Endodermal cell (in vitro differentiated cells): ENCODE data around the gene IL11. TPM values are rescaled to one million over a fixed set of nuclear protein-coding genes. Genes with fewer than 3 reads are reported as not detected.

Experiments used
- DNase-seq: peaks from one replicate; pipeline ENCODE4 v3.0.0-alpha.2; 2017
- H3K27ac ChIP-seq: 2 replicates; pipeline ENCODE4 v1.5.1; 2013; ENCODE audit warnings: mild to moderate bottlenecking, low read depth, low read length, moderate library complexity
- H3K27me3 ChIP-seq: 2 replicates; pipeline ENCODE4 v1.6.1; 2013; ENCODE audit warnings: mild to moderate bottlenecking, low read length, moderate library complexity; ENCODE audit not compliant: insufficient read depth, control insufficient read depth, poor library complexity, severe bottlenecking
- H3K36me3 ChIP-seq: 2 replicates; pipeline ENCODE4 v1.7.0; 2013; ENCODE audit warnings: mild to moderate bottlenecking, low read length, moderate library complexity; ENCODE audit not compliant: control insufficient read depth, insufficient read depth
- H3K4me1 ChIP-seq: one replicate; pipeline ENCODE4 v1.7.0; 2013; ENCODE audit warnings: low read length; ENCODE audit not compliant: control insufficient read depth, insufficient read depth
- H3K4me3 ChIP-seq: 2 replicates; pipeline ENCODE4 v1.5.1; 2013; ENCODE audit warnings: mild to moderate bottlenecking, low read length, moderate library complexity
- H3K9ac ChIP-seq: 2 replicates; pipeline ENCODE4 v1.6.1; 2013; ENCODE audit warnings: mild to moderate bottlenecking, low read length, moderate library complexity; ENCODE audit not compliant: poor library complexity, severe bottlenecking; ENCODE audit errors: extremely low read depth
- H3K9me3 ChIP-seq: 2 replicates; pipeline ENCODE4 v1.6.1; 2013; ENCODE audit warnings: mild to moderate bottlenecking, low read length, moderate library complexity; ENCODE audit not compliant: control insufficient read depth
- H3K27ac Mint-ChIP-seq: 2 replicates; pipeline ENCODE4 v1.8.0; 2020; ENCODE audit warnings: mixed read lengths
- H3K27me3 Mint-ChIP-seq: 2 replicates; pipeline ENCODE4 v1.8.0; 2021; ENCODE audit warnings: mild to moderate bottlenecking, mixed read lengths; ENCODE audit not compliant: insufficient read depth
- H3K36me3 Mint-ChIP-seq: 2 replicates; pipeline ENCODE4 v1.8.0; 2020; ENCODE audit warnings: low read depth, mixed read lengths
- H3K4me1 Mint-ChIP-seq: 2 replicates; pipeline ENCODE4 v1.8.0; 2020; ENCODE audit warnings: mixed read lengths
- H3K4me3 Mint-ChIP-seq: 2 replicates; pipeline ENCODE4 v1.8.0; 2020; ENCODE audit warnings: mild to moderate bottlenecking, moderate library complexity, mixed read lengths
- H3K9me3 Mint-ChIP-seq: 2 replicates; pipeline ENCODE4 v1.8.0; 2020; ENCODE audit warnings: mild to moderate bottlenecking, mixed read lengths
- WGBS, 2 experiments: methylation state at CpG; one replicate each; pipeline versions ENCODE4 v1.1.5 to v1.1.7; 2013; ENCODE audit warnings: missing lambda C conversion rate in 2 of 2, mixed read lengths in 1 of 2; ENCODE audit not compliant: insufficient coverage in 1 of 2, insufficient read length in 1 of 2; 5-methylcytosine and 5-hydroxymethylcytosine counted together
- total RNA-seq, 2 donors: library from RNA; stranded (reverse); fragmentation: NEBNext Ultra II Directional in 1 of 2; extraction: Animal tissue kit (Norgen Biotek cat#: 25700) in 1 of 2; gene quantifications; 2 replicates in 1 of 2; 3 replicates in 1 of 2; pipeline ENCODE4 v1.2.1, GENCODE V29; 2021
- TF ChIP-seq, protein P1 (sequence below): fragments of 200-600 bp; sonication (generic); conservative IDR thresholded peaks from 2 replicates; pipeline ENCODE4 v1.5.0; 2021; ENCODE audit warnings: antibody characterized with exemption, mild to moderate bottlenecking

The IL11 gene
- total RNA-seq, 2 donors from 2014 or later: 0.91 to 1.7 TPM

DNA sequence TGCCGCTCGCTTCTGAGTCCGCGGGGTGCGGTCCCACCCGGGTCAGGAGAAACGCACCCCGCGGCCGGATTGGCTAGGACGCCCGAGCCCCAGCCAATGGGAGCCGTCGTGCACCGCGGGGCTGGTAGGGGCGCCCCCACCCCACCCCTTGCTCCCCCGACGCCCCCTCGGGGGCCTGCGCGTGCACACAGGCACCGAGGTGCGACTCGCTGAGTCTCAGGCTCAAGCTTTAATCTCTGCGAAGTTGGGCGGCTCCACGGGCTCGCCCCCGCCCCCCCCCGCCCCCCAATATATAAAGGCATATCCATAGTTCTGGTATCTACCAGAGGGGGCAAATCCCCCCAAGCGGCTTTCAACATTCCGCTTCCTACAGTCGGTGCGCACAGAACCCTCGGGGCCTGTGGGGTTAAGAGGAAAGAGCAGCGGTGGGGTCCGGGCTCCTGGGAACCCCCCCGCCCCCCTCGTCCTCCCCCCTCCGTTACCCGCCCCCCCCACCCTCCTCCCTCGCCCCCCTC is 15.5 kb downstream of the IL11 start, which contains the start of gene COX6B2:
TSS of gene COX6B2 (minus strand) at position 22 of the 515 bp plus-strand sequence. CDS start 198 bp downstream, outside the sequence.
- H3K4me3 ChIP-seq: peak within 1 kb of the TSS; percentile 76
- WGBS, 2 experiments: 5 to 9% methylated on average over 15 to 27 of the region's 43 CpGs
- H3K27ac Mint-ChIP-seq: no peak within 1 kb of the TSS
- H3K27me3 Mint-ChIP-seq: peaks cover 89% of the 10 kb centered on the region
- no peaks in the 10 kb centered on the region for H3K36me3 ChIP-seq
- H3K4me1 ChIP-seq: no peaks in the 10 kb centered on the region
- H3K4me3 Mint-ChIP-seq: peak within 1 kb of the TSS; percentile 50
- no peak within 1 kb of the TSS for H3K27ac ChIP-seq
- TF ChIP-seq, protein P1, sequence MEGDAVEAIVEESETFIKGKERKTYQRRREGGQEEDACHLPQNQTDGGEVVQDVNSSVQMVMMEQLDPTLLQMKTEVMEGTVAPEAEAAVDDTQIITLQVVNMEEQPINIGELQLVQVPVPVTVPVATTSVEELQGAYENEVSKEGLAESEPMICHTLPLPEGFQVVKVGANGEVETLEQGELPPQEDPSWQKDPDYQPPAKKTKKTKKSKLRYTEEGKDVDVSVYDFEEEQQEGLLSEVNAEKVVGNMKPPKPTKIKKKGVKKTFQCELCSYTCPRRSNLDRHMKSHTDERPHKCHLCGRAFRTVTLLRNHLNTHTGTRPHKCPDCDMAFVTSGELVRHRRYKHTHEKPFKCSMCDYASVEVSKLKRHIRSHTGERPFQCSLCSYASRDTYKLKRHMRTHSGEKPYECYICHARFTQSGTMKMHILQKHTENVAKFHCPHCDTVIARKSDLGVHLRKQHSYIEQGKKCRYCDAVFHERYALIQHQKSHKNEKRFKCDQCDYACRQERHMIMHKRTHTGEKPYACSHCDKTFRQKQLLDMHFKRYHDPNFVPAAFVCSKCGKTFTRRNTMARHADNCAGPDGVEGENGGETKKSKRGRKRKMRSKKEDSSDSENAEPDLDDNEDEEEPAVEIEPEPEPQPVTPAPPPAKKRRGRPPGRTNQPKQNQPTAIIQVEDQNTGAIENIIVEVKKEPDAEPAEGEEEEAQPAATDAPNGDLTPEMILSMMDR: peak; percentile 12
- no peaks in the 10 kb centered on the region for H3K4me1 Mint-ChIP-seq
- H3K27me3 ChIP-seq: peaks cover 63% of the 10 kb centered on the region
- no peak within 1 kb of the TSS for H3K9ac ChIP-seq
- no peaks in the 10 kb centered on the region for H3K9me3 Mint-ChIP-seq
- DNase-seq: no peak
- H3K36me3 Mint-ChIP-seq: peaks cover 2% of the 10 kb centered on the region
- H3K9me3 ChIP-seq: no peaks in the 10 kb centered on the region

GRCh38 chr19:55353803-55354697 is 16.2 kb downstream of the IL11 start:
- H3K9me3 ChIP-seq: no peaks in the 10 kb centered on the region
- peaks cover 4% of the 10 kb centered on the region for H3K36me3 ChIP-seq
- TF ChIP-seq, protein P1: no peak
- H3K27me3 ChIP-seq: peaks cover 63% of the 10 kb centered on the region
- Mint-ChIP-seq H3K9me3 (no peaks in the 10 kb centered on the region), H3K27ac (no peak overlapping the region), H3K4me1 (no peaks in the 10 kb centered on the region), H3K27me3 (peaks cover 84% of the 10 kb centered on the region), H3K4me3 (peak overlapping the region; percentile 50), H3K36me3 (peaks cover 2% of the 10 kb centered on the region)
- DNase-seq: peak; percentile 94
- H3K9ac ChIP-seq: no peak overlapping the region
- H3K27ac ChIP-seq: no peak overlapping the region
- WGBS, 2 experiments: 3 to 5% methylated on average over 18 to 72 of the region's 72 CpGs
- no peaks in the 10 kb centered on the region for H3K4me1 ChIP-seq
- peak overlapping the region; percentile 76 for H3K4me3 ChIP-seq

GRCh38 chr19:55353356-55353802 is 16.9 kb downstream of the IL11 start:
- Mint-ChIP-seq H3K9me3 (no peaks in the 10 kb centered on the region), H3K4me3 (peak overlapping the region; percentile 50), H3K27ac (no peak overlapping the region), H3K27me3 (peaks cover 77% of the 10 kb centered on the region), H3K4me1 (peaks cover 5% of the 10 kb centered on the region), H3K36me3 (peaks cover 6% of the 10 kb centered on the region)
- DNase-seq: no peak
- Histone ChIP-seq H3K4me1 (peaks cover 4% of the 10 kb centered on the region), H3K27ac (no peak overlapping the region), H3K9me3 (no peaks in the 10 kb centered on the region), H3K27me3 (peaks cover 63% of the 10 kb centered on the region), H3K4me3 (peak overlapping the region; percentile 76), H3K36me3 (peaks cover 4% of the 10 kb centered on the region), H3K9ac (no peak overlapping the region)
- TF ChIP-seq, protein P1: no peak
- 5 to 11% methylated on average over 17 to 24 of the region's 24 CpGs for WGBS, 2 experiments
